ENCODE data around the gene ZCCHC14. TPM values are rescaled to one million over a fixed set of nuclear protein-coding genes. Genes with fewer than 3 reads are reported as not detected.
A peak's percentile ranks its signal among the peaks of the same experiment; 100 is the strongest.

ZCCHC14 gene
- total and polyA plus RNA-seq, 11 donors: 6.4 to 18.4 (median 16.1) TPM

- no peak overlapping the region for H3K4me3 ChIP-seq
- H3K9me3 ChIP-seq: no peaks in the 10 kb centered on the region
- peaks cover 0 to 50% (median 0%) of the 10 kb centered on the region in 9 donors for H3K27me3 ChIP-seq
- 85 to 88% (median 86%) methylated on average over 9 of the region's 9 CpGs for WGBS, 4 donors
- DNase-seq (peak in 2 of 5 donors; percentile 7 to 8), ATAC-seq (no peak)
- intact Hi-C loops (cut with DNase I): no loop called here
- H3K4me1 ChIP-seq: peaks cover 6 to 96% (median 65%) of the 10 kb centered on the region in 12 donors
- peaks cover 0 to 29% (median 7%) of the 10 kb centered on the region in 9 donors for H3K36me3 ChIP-seq
- peak overlapping the region in 7 of 12 donors; percentile 38 to 74 (median 47) for H3K27ac ChIP-seq
- TF ChIP-seq POLR2A (IDR thresholded peaks at IDR 0.05) (no peak), CTCF (IDR thresholded peaks at IDR 0.05) (no peak)
Observed at GRCh38 chr16:87367529-87367928, 125.3 kb downstream of the ZCCHC14 start.

- peaks cover 0 to 49% (median 0%) of the 10 kb centered on the region in 9 donors for H3K27me3 ChIP-seq
- WGBS, 4 donors: 91 to 100% (median 97%) methylated on average over 1 of the region's 1 CpG
- no peak overlapping the region for H3K4me3 ChIP-seq
- peak in 2 of 5 donors; percentile 2 to 3 for DNase-seq
- intact Hi-C loops (cut with DNase I): no loop called here
- H3K9me3 ChIP-seq: no peaks in the 10 kb centered on the region
- ATAC-seq: no peak
- TF ChIP-seq CTCF (IDR thresholded peaks at IDR 0.05) (no peak), POLR2A (IDR thresholded peaks at IDR 0.05) (no peak)
- H3K36me3 ChIP-seq: peaks cover 0 to 35% (median 11%) of the 10 kb centered on the region in 9 donors
- H3K4me1 ChIP-seq: peaks cover 6 to 95% (median 62%) of the 10 kb centered on the region in 12 donors
- H3K27ac ChIP-seq: peak overlapping the region in 1 of 12 donors; percentile 74
Observed at GRCh38 chr16:87366930-87367329, 125.9 kb downstream of the ZCCHC14 start.

- Histone ChIP-seq H3K9me3 (no peaks in the 10 kb centered on the region), H3K27me3 (peaks cover 0 to 42% (median 0%) of the 10 kb centered on the region in 9 donors), H3K36me3 (peaks cover 0 to 41% (median 17%) of the 10 kb centered on the region in 9 donors), H3K4me3 (no peak overlapping the region), H3K4me1 (peaks cover 6 to 95% (median 57%) of the 10 kb centered on the region in 12 donors), H3K27ac (peak overlapping the region in 2 of 12 donors; percentile 74 to 81)
- ATAC-seq (no peak), DNase-seq (peak in 2 of 5 donors; percentile 7 to 35)
- intact Hi-C loops (cut with DNase I): no loop called here
- WGBS, 4 donors: 79 to 86% (median 80%) methylated on average over 4 of the region's 4 CpGs
- TF ChIP-seq CTCF (IDR thresholded peaks at IDR 0.05) (no peak), POLR2A (IDR thresholded peaks at IDR 0.05) (no peak)
Observed at GRCh38 chr16:87366288-87366687, 126.5 kb downstream of the ZCCHC14 start.

GRCh38 chr16:87365021-87365713 is 127.7 kb downstream of the ZCCHC14 start:
- peak in 3 of 5 donors; percentile 7 to 12 (median 8) for DNase-seq
- H3K27me3 ChIP-seq: peaks cover 0 to 34% (median 0%) of the 10 kb centered on the region in 9 donors
- ATAC-seq: no peak
- WGBS, 4 donors: 89 to 94% (median 93%) methylated on average over 13 of the region's 13 CpGs
- H3K9me3 ChIP-seq: no peaks in the 10 kb centered on the region
- peaks cover 0 to 45% (median 26%) of the 10 kb centered on the region in 9 donors for H3K36me3 ChIP-seq
- TF ChIP-seq CTCF (IDR thresholded peaks at IDR 0.05): no peak
- no peak for TF ChIP-seq POLR2A (IDR thresholded peaks at IDR 0.05)
- peak overlapping the region in 5 of 12 donors; percentile 64 to 81 (median 75) for H3K27ac ChIP-seq
- intact Hi-C loops (cut with DNase I): no loop called here
- peaks cover 6 to 95% (median 47%) of the 10 kb centered on the region in 12 donors for H3K4me1 ChIP-seq
- H3K4me3 ChIP-seq: no peak overlapping the region
